Natural killer cell (primary cell): ENCODE data around the gene TMEM121B. TPM values are rescaled to one million over a fixed set of nuclear protein-coding genes. Genes with fewer than 3 reads are reported as not detected.

ENCODE experiments used
- ATAC-seq, 3 donors: fragments of 150-1000 bp in 2 of 3; fragments of 200-7000 bp in 1 of 3; cut with Tn5 transposase; 1 replicate in 1 of 3; 2 replicates in 2 of 3; pipeline ENCODE4 v1.10.0; 2021; ENCODE audit warnings: mild to moderate bottlenecking in 2 of 3, moderate library complexity in 2 of 3
- DNase-seq, 2 donors: peaks; one replicate each; pipeline versions ENCODE4 v3.0.0 to v3.0.0-alpha.2; 2013 to 2021; ENCODE audit warnings: mixed read lengths in 1 of 2
- H3K27ac ChIP-seq: one replicate; pipeline ENCODE4 v1.5.1; 2013; ENCODE audit warnings: mild to moderate bottlenecking, low read length
- H3K27me3 ChIP-seq: one replicate; pipeline ENCODE4 v1.6.1; 2013; ENCODE audit warnings: low read length; ENCODE audit not compliant: control insufficient read depth, insufficient read depth
- H3K36me3 ChIP-seq: one replicate; pipeline ENCODE4 v1.6.1; 2013; ENCODE audit warnings: low read length; ENCODE audit not compliant: control insufficient read depth, insufficient read depth
- H3K4me1 ChIP-seq: one replicate; pipeline ENCODE4 v1.6.1; 2013; ENCODE audit warnings: low read length; ENCODE audit not compliant: control insufficient read depth, insufficient read depth
- H3K4me3 ChIP-seq: one replicate; pipeline ENCODE4 v1.5.1; 2013; ENCODE audit warnings: low read length
- H3K9me3 ChIP-seq: one replicate; pipeline ENCODE4 v1.6.1; 2013; ENCODE audit warnings: low read length; ENCODE audit not compliant: control insufficient read depth, insufficient read depth
- H3K27ac Mint-ChIP-seq, 2 donors: one replicate each; pipeline ENCODE4 v1.8.0; 2022; ENCODE audit warnings: mild to moderate bottlenecking in 2 of 2, mixed read lengths in 2 of 2, moderate library complexity in 1 of 2
- H3K27me3 Mint-ChIP-seq, 2 donors: one replicate each; pipeline ENCODE4 v1.8.0; 2022; ENCODE audit warnings: low read depth in 2 of 2, mixed read lengths in 2 of 2
- H3K36me3 Mint-ChIP-seq: one replicate; pipeline ENCODE4 v1.8.0; 2022; ENCODE audit warnings: mixed read lengths
- H3K4me1 Mint-ChIP-seq, 2 donors: one replicate each; pipeline ENCODE4 v1.8.0; 2022; ENCODE audit warnings: mixed read lengths in 2 of 2
- H3K4me3 Mint-ChIP-seq: one replicate; pipeline ENCODE4 v1.8.0; 2022; ENCODE audit warnings: mild to moderate bottlenecking, moderate library complexity, mixed read lengths
- H3K9me3 Mint-ChIP-seq, 2 donors: one replicate each; pipeline ENCODE4 v1.8.0; 2022; ENCODE audit warnings: mixed read lengths in 2 of 2
- CTCF ChIP-seq: fragments of 200-600 bp; IDR thresholded peaks from one replicate; pipeline ENCODE4 v1.8.0; 2022; ENCODE audit warnings: antibody characterized with exemption
- WGBS: methylation state at CpG from one replicate; pipeline ENCODE4 v1.1.7; 2013; ENCODE audit warnings: missing lambda C conversion rate; ENCODE audit not compliant: insufficient coverage; 5-methylcytosine and 5-hydroxymethylcytosine counted together
- intact Hi-C: fragments of 100-400 bp; cut with micrococcal nuclease; formaldehyde crosslinking; loops from one replicate; pipeline ENCODE4 v1.14.2; 2022
- total RNA-seq, 4 donors: library from RNA; stranded (reverse); fragments of 120-200 nt in 1 of 4; gene quantifications; one replicate each; pipeline versions ENCODE4 v1.2.3 to v1.2.4, GENCODE V29; 2013 to 2022

The TMEM121B gene
- total RNA-seq, 3 donors from 2014 or later (not counting 1 experiment from before 2014, with no cell fraction given): 0.18 to 0.35 TPM; not detected in 1

DNA sequence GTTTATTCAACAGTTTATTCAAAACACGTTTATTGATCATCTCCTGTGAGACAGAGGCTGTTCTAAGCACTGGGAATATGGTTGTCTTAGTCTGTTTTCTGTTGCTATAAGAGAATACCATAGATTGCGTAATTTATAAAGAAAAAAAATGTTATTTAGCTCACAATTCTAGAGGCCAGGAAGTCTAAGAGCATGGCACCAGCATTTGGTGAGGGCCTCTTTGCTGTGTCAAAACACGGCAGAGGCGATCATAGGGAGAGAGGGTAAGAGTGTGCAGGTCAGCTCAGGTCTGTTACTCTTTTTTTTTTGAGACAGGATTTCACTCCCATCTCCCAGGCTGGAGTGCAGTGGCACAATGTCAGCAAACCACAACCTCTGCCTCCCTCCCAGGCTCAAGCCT lies 41.6 kb downstream of the TMEM121B start:
- Histone ChIP-seq H3K9me3 (no peaks in the 10 kb centered on the region), H3K36me3 (no peaks in the 10 kb centered on the region), H3K27ac (no peak overlapping the region), H3K27me3 (peaks cover 1% of the 10 kb centered on the region), H3K4me1 (peaks cover 16% of the 10 kb centered on the region), H3K4me3 (no peak overlapping the region)
- H3K27ac Mint-ChIP-seq: no peak overlapping the region
- ATAC-seq (no peak), DNase-seq (no peak)
- peaks cover 5 to 13% of the 10 kb centered on the region in 2 donors for H3K4me1 Mint-ChIP-seq
- no peaks in the 10 kb centered on the region for H3K9me3 Mint-ChIP-seq
- peaks cover 0 to 15% of the 10 kb centered on the region in 2 donors for H3K27me3 Mint-ChIP-seq
- no peak for TF ChIP-seq CTCF
- no peak overlapping the region for H3K4me3 Mint-ChIP-seq
- WGBS: 85% methylated on average over 3 of the region's 4 CpGs
- intact Hi-C loops: loop anchor here (10.0 kb wide), 1 partner anchor 995 kb away; the partner anchor contains the start of gene PEX26
- H3K36me3 Mint-ChIP-seq: no peaks in the 10 kb centered on the region

GRCh38 chr22:17077255-17077654 lies 43.9 kb downstream of the TMEM121B start:
- DNase-seq (no peak), ATAC-seq (no peak)
- no peaks in the 10 kb centered on the region for H3K36me3 ChIP-seq
- TF ChIP-seq CTCF: no peak
- Mint-ChIP-seq H3K4me3 (no peak overlapping the region), H3K4me1 (no peaks in the 10 kb centered on the region), H3K27ac (no peak overlapping the region), H3K27me3 (peaks cover 0 to 26% of the 10 kb centered on the region in 2 donors), H3K36me3 (no peaks in the 10 kb centered on the region), H3K9me3 (no peaks in the 10 kb centered on the region)
- H3K4me1 ChIP-seq: peaks cover 9% of the 10 kb centered on the region
- intact Hi-C loops: loop anchor here (10.0 kb wide), 1 partner anchor 998 kb away; the partner anchor contains the start of gene PEX26
- H3K27ac ChIP-seq: no peak overlapping the region
- H3K4me3 ChIP-seq: no peak overlapping the region
- peaks cover 2% of the 10 kb centered on the region for H3K27me3 ChIP-seq
- H3K9me3 ChIP-seq: no peaks in the 10 kb centered on the region

GRCh38 chr22:17074648-17075002 lies 46.5 kb downstream of the TMEM121B start:
- H3K9me3 ChIP-seq: no peaks in the 10 kb centered on the region
- Mint-ChIP-seq H3K27ac (no peak overlapping the region), H3K36me3 (no peaks in the 10 kb centered on the region), H3K9me3 (no peaks in the 10 kb centered on the region), H3K4me3 (no peak overlapping the region), H3K27me3 (peaks cover 2 to 21% of the 10 kb centered on the region in 2 donors), H3K4me1 (no peaks in the 10 kb centered on the region)
- no peak overlapping the region for H3K4me3 ChIP-seq
- H3K4me1 ChIP-seq: peaks cover 9% of the 10 kb centered on the region
- DNase-seq (no peak), ATAC-seq (no peak)
- no peak for TF ChIP-seq CTCF
- peaks cover 2% of the 10 kb centered on the region for H3K27me3 ChIP-seq
- intact Hi-C loops: loop anchor here (1.0 to 10.0 kb wide), 3 partner anchors 96 to 1000 kb away; partner anchors contain the start of gene PEX26
- H3K36me3 ChIP-seq: no peaks in the 10 kb centered on the region
- no peak overlapping the region for H3K27ac ChIP-seq

DNA sequence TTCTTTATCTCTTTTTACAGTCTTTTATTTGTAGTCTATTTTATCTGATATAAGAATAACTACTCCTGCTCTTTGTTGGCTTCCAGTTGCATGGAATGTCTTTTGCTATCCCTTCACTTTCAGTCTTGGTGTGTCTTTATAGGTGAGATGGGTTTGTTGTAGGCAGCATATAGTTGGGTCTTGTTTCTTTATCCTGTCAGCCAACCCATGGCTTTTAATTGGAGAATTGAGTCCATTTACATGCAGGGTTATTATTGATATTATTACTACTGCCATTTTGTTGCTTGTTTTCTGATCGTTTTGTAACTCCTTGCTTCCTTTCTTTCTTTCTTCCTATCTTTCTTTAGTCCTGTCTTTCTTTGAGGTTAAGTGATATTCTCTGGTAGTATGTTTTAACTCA lies 48.3 kb downstream of the TMEM121B start:
- Mint-ChIP-seq H3K27ac (no peak overlapping the region), H3K9me3 (no peaks in the 10 kb centered on the region), H3K27me3 (peaks cover 2 to 21% of the 10 kb centered on the region in 2 donors), H3K36me3 (no peaks in the 10 kb centered on the region), H3K4me3 (no peak overlapping the region), H3K4me1 (no peaks in the 10 kb centered on the region)
- H3K4me3 ChIP-seq: no peak overlapping the region
- DNase-seq (no peak), ATAC-seq (no peak)
- no peaks in the 10 kb centered on the region for H3K9me3 ChIP-seq
- WGBS: no CpG with 5 or more reads among the region's 1 CpG
- H3K36me3 ChIP-seq: no peaks in the 10 kb centered on the region
- peaks cover 2% of the 10 kb centered on the region for H3K27me3 ChIP-seq
- no peak overlapping the region for H3K27ac ChIP-seq
- peaks cover 9% of the 10 kb centered on the region for H3K4me1 ChIP-seq
- intact Hi-C loops: loop anchor here (10.0 kb wide), 1 partner anchor 1002 kb away; the partner anchor contains the start of gene PEX26
- no peak for TF ChIP-seq CTCF
